Hematopoietic multipotent progenitor cell treated with erythropoietin and hydrocortisone succinate and interleukin-3 and kit ligand, for 15 days (in vitro differentiated cells): Measurements from ENCODE around the gene MAP3K14.
"Not testable (repeated sequence)": the region's sequence is repeated elsewhere in the genome, so short reads cannot be mapped to it uniquely, and the experiment has no call there.

Experiments used
- DNase-seq: peaks from one replicate; pipeline ENCODE4 v3.0.0-alpha.2; 2015; ENCODE audit warnings: low spot score

Gene MAP3K14

DNA sequence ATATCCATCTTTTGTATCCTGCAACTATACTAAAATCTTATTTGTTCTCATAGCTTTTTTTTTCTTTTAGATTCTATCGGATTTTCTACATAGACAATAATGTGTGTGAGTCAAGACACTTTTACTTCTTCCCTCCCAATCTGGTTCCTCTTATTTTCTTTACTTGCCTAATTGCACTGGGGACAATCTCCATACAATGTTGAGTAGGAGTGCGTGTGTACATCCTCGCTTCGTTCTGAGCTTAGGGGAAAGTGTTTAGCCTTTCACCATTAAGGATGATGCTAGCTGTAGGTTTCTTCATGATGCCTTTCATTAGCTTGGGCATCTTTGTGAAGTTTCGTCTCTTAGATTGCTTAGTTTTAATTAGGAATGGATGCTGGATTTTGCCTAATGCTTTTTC lies 57.8 kb downstream of the MAP3K14 start:
- DNase-seq, result no peak

DNA sequence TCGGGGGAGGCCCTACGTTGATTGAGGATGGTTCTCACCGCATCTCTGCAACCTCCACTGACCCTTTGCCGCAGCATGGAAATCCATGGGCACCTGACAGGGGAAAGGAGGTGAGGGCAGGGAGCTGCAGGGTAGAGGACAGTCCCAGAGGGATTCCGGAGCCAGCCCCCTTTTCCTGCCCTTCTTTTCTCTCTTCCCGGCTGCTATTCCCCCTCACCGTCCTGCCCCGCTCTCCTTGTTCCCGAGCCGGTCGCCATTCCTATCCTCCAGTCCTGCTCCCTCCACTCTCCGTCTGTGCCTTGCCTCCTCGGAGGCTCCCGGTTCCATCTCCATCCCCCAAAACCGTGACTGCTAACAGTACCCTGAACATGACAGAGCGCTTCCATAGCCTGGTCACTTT lies 59.7 kb downstream of the MAP3K14 start:
- no peak for DNase-seq

GRCh38 chr17:45256114-45256966 lies 60.5 kb downstream of the MAP3K14 start:
- DNase-seq, result no peak

GRCh38 chr17:45255358-45255757 lies 61.5 kb downstream of the MAP3K14 start:
- no peak for DNase-seq

GRCh38 chr17:45253879-45254278 lies 62.9 kb downstream of the MAP3K14 start:
- no peak for DNase-seq

- not testable (repeated sequence) for DNase-seq
Measured at GRCh38 chr17:45253237-45253636, 63.6 kb downstream of the MAP3K14 start.

DNA sequence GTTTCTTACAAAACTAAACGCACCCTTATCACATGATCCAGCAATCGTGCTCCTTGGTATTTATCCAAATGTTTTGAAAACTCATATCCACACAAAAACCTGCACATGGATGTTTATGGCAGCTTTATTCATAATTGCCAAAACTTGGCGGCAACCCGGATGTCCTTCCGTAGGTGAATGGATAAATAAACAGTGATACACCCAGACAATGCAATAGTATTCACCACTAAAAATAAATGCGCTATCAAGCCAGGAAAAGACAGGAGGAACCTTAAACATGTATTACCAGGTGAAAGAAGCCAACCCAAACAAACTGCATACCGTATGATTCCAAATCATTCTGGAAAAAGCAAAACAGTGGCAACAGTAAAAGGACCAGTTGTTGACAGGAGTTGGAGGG lies 64.9 kb downstream of the MAP3K14 start:
- no peak for DNase-seq

DNA sequence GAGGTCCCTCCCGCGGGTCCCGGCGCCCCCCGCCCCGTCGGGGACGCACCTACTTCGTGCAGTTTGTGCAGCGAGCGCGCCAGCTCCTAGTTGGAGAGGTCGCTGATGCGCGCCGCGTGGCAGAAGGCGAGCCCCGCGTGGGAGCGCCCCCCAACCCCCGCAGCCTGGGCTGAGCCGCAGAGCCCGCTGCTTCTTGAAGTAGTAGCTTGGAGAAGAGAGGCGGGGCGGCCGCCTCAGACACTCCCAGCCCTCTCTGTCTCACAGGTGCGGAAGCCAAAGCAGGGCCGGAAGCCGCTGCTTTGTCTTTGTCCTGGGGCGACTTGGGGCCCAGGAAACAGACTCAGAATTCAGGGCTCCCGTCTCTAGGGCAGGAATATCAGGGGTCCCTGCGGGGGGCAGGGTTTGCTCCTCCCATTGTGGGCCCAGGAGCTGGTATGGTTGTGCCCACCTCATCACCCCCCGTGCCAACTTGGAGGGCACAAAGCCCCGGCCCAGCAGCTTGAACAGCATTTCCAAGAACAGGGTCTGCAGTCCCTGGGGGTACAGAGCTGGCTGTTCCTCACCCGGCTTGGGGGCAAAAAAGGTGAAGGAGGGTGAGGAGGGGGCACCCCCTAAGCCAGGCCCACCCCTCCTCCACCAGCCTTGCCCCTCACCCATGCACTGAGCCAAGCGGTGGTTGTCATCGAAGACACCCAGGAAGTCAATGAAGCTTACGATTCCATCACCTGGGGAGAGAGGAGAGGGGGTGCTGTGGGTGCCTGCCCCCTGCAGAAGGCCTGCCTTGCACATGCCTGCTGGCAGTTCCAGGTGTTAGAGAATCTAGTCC lies 68.5 kb downstream of the MAP3K14 start:
- DNase-seq, result no peak

- DNase-seq, result peak; percentile 65
Measured at GRCh38 chr17:45247429-45248131, 69.2 kb downstream of the MAP3K14 start.

DNA sequence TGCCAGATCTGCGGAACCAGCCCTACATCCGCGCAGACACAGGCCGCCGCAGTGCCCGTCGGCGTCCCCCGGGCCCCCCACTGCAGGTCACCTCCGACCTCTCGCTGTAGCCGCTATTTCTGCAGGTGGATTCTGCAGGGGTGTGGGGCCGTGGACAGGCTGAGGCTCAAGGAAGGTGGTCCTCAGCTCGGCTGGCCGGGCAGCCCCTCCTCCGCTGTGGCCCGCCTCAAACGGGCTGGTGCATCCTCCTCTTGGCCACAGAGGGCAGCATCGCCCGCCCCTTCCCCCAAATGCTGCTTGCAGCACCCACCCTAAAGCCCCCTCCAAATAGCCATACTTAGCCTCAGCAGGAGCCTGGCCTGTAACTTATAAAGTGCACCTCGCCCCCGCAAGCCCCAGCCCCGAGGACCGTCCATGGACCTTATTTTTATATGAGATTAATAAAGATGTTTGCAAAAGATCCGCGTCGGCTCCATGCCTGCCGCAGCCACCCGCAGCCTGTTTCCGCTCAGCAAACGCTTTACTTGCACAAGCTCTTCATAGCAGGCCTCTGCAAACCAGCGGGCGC lies 69.9 kb downstream of the MAP3K14 start:
- no peak for DNase-seq

- no peak for DNase-seq
Measured at GRCh38 chr17:45246338-45246737, 70.5 kb downstream of the MAP3K14 start.

DNA sequence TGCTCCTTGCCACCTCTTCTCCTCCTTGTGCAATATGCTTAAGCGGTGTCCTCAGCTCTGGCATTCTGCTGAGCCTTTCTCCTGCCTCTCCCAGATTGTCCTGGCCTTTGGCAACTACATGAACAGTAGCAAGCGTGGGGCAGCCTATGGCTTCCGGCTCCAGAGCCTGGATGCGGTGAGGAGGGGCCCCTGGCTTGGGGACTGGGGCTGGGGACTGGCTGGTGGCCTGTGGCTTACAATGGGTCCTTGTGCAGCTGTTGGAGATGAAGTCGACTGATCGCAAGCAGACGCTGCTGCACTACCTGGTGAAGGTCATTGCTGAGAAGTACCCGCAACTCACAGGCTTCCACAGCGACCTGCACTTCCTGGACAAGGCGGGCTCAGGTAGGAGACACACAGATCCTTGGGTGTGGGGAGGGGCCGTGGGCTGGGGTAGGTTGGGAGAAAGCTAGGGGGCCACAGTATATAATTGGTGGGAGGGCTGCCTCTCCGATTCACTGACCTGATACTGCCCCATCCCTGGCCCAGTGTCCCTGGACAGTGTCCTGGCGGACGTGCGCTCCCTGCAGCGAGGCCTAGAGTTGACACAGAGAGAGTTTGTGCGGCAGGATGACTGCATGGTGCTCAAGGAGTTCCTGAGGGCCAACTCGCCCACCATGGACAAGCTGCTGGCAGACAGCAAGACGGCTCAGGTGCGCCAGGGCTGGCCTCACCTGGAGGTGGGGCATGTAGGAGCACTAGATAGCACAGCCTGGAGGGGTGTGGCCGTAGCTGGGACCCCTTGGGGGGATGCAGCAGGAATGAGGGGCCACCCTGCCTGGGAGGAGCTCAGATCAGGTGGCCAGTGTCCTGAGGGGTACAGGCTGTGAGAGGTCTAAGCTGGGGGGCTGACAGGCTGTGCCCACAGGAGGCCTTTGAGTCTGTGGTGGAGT lies 71.8 kb downstream of the MAP3K14 start:
- no peak for DNase-seq

DNA sequence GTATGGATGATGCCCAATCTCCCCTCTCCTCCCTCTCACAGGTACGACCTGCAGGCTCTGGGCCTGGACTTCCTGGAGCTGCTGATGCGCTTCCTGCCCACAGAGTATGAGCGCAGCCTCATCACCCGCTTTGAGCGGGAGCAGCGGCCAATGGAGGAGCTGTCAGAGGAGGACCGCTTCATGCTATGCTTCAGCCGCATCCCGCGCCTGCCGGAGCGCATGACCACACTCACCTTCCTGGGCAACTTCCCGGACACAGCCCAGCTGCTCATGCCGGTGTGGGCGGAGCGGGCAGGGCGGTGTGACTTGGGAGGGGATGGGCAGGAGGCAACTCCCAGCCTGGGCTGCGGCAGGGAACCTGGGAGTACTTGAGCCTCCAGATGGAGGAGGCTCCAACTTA lies 73.1 kb downstream of the MAP3K14 start:
- DNase-seq, result no peak

DNA sequence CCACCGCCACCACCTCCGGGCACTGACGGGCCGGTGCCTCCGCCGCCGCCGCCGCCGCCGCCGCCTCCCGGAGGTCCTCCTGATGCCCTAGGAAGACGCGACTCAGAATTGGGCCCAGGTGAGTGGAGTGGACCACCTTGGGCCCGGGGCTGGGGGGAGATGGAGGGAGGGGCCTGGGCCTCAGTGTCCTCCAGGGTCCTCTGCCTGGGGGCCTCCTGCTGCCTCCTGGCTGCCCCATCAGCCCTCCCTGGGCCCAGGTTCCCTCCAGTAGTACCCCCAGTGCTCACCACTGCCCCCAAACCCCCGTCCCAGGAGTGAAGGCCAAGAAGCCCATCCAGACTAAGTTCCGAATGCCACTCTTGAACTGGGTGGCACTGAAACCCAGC lies 74.8 kb downstream of the MAP3K14 start:
- DNase-seq, result no peak

GRCh38 chr17:45241328-45242028 lies 75.3 kb downstream of the MAP3K14 start:
- no peak for DNase-seq

GRCh38 chr17:45240905-45241327 lies 75.9 kb downstream of the MAP3K14 start:
- no peak for DNase-seq

DNA sequence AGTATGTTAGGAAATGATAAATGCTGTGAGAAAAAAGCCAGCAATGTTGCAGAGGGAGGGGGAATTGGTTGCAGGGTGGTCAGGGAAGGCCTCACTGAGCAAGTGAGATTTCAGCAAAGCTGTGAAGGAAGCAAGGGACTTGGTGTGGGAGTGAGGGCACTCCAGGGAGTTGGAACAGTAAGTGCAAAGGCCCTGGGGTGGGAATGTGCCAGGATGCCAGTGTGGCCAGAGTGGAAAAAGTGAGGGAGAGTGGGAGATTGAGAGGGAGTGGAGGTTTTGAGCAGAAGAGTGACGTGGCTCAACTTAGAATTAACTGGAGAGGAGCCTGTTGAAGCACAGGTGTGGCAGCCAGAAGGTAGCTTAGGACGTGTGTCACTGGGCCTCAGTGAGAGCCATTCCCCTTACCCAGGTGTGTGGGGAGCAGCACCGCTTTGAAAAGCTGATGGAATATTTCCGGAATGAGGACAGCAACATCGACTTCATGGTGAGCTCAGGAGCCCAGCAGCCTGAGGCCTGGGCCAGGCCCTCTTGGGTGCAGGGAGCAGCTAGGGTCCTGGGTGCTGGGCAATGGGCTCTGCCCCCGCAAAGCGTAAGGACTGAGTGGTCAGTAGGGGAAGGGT lies 78.6 kb downstream of the MAP3K14 start:
- no peak for DNase-seq

- DNase-seq, result no peak
Measured at GRCh38 chr17:45237686-45238085, 79.1 kb downstream of the MAP3K14 start.

DNA sequence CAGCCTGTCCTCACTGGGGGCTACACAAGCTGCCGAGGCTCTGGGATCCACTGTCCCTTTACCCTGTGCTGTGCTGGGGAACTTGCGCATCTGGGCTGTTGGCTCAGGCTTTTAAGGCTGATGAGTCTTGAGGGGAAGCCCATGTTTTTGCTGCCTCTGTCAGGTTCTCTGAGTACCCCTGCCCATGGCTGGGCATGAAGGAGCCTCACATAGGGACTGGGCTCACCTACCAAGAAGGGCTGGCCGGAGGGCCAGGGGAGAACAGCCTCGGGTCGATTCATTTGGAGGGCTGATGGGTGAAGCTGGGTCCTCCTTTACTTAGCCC lies 80.6 kb downstream of the MAP3K14 start:
- DNase-seq, result no peak
